Activated CD4-positive, alpha-beta T cell treated with anti-CD3 and anti-CD28 coated beads, Interleukin-2, Interleukin-6, amounts not matched to agents 100 ng/mL and 50 ng/mL, durations not matched to agents 16 hours and 8 hours (primary cell): ENCODE results near the gene ARHGEF10L.

Experiments used
- DNase-seq: peaks from one replicate; pipeline ENCODE4 v3.0.0-alpha.2; 2020

Gene ARHGEF10L

GRCh38 chr1:17637055-17637454, 97.6 kb downstream of the ARHGEF10L start:
- no peak for DNase-seq

GRCh38 chr1:17639703-17640340, 100.3 kb downstream of the ARHGEF10L start:
- no peak for DNase-seq

GRCh38 chr1:17640393-17640792, 100.9 kb downstream of the ARHGEF10L start:
- DNase-seq, result no peak

- no peak for DNase-seq
These were observed 101.5 kb downstream of the ARHGEF10L start for GRCh38 chr1:17640975-17641374.

- no peak for DNase-seq
These were observed 102.7 kb downstream of the ARHGEF10L start for GRCh38 chr1:17642169-17642568.

GRCh38 chr1:17642943-17643342, 103.4 kb downstream of the ARHGEF10L start:
- no peak for DNase-seq

- DNase-seq, result no peak
These were observed 104.6 kb downstream of the ARHGEF10L start for GRCh38 chr1:17643861-17644703.

GRCh38 chr1:17645068-17645911, 105.8 kb downstream of the ARHGEF10L start:
- DNase-seq, result no peak

- no peak for DNase-seq
These were observed 107.2 kb downstream of the ARHGEF10L start for GRCh38 chr1:17646444-17647280.

GRCh38 chr1:17648457-17649145, 109.1 kb downstream of the ARHGEF10L start:
- no peak for DNase-seq

- DNase-seq, result no peak
These were observed 110.0 kb downstream of the ARHGEF10L start for GRCh38 chr1:17649371-17650106.

GRCh38 chr1:17653276-17653675, 113.8 kb downstream of the ARHGEF10L start:
- DNase-seq, result no peak

GRCh38 chr1:17653728-17654351, 114.3 kb downstream of the ARHGEF10L start:
- DNase-seq, result peak; percentile 39

GRCh38 chr1:17654519-17654918, 115.0 kb downstream of the ARHGEF10L start:
- DNase-seq, result no peak

GRCh38 chr1:17655169-17655568, 115.7 kb downstream of the ARHGEF10L start:
- DNase-seq, result no peak

GRCh38 chr1:17655922-17656321, 116.4 kb downstream of the ARHGEF10L start:
- no peak for DNase-seq

- no peak for DNase-seq
These were observed 117.9 kb downstream of the ARHGEF10L start for GRCh38 chr1:17657436-17657835.

GRCh38 chr1:17658837-17659236, 119.3 kb downstream of the ARHGEF10L start:
- DNase-seq, result no peak

GRCh38 chr1:17661546-17662157, 122.2 kb downstream of the ARHGEF10L start:
- DNase-seq, result peak; percentile 70

- no peak for DNase-seq
These were observed 122.8 kb downstream of the ARHGEF10L start for GRCh38 chr1:17662296-17662695.
